Occipital lobe (tissue), 3 donors: ENCODE data around the gene HDAC5. TPM values are rescaled to one million over a fixed set of nuclear protein-coding genes. Genes with fewer than 3 reads are reported as not detected.

Experiments used
- DNase-seq: peaks from one replicate; lab custom pipeline; 2025; lab: John Stamatoyannopoulos, UW
- small RNA-seq: library from RNA; depleted of rRNA; stranded (forward); fragments of <200 nt; gene quantifications from one replicate; pipeline ENCODE3, GENCODE V24; 2014
- total RNA-seq: library from RNA; depleted of rRNA; stranded (reverse); fragments of >200 nt; gene quantifications from one replicate; pipeline ENCODE4 v1.2.3, GENCODE V29; 2014

Gene HDAC5
- total RNA-seq, 1 donor from 2014 or later = 101 TPM

- DNase-seq = no peak
Measured at GRCh38 chr17:44033861-44034408, 89.5 kb downstream of the HDAC5 start.

GRCh38 chr17:44030482-44030881 is 93.0 kb downstream of the HDAC5 start:
- no peak for DNase-seq

- DNase-seq = no peak
Measured at GRCh38 chr17:44029736-44030135, 93.7 kb downstream of the HDAC5 start.

Small RNA genes lying within 50 kb of the gene (small RNA-seq; reads per million reads assigned to genes)
- gene RNU6-131P = not detected

Other genes with a start within 250 kb of the HDAC5 start
- gene MPP2, start 216.1 kb downstream of the HDAC5 start, total RNA-seq = 14.2 TPM
- gene PPY, start 181.2 kb downstream of the HDAC5 start, total RNA-seq = not detected
- not detected for gene PYY, start 169.7 kb downstream of the HDAC5 start, total RNA-seq
- gene NAGS, start 119.0 kb downstream of the HDAC5 start, total RNA-seq = 0.78 TPM
- 36.3 TPM for gene TMEM101, start 108.7 kb downstream of the HDAC5 start, total RNA-seq
- 22.8 TPM for gene LSM12, start 57.0 kb downstream of the HDAC5 start, total RNA-seq
- gene G6PC3, start 52.9 kb downstream of the HDAC5 start, total RNA-seq = 11.4 TPM
- 0.78 TPM for gene HROB, start 18.3 kb upstream of the HDAC5 start, total RNA-seq
- not detected for gene ASB16, start 47.1 kb upstream of the HDAC5 start, total RNA-seq
- gene TMUB2, start 63.3 kb upstream of the HDAC5 start, total RNA-seq = 26.0 TPM
- gene ATXN7L3, start 76.2 kb upstream of the HDAC5 start, total RNA-seq = 66.0 TPM
- 73.3 TPM for gene UBTF, start 96.0 kb upstream of the HDAC5 start, total RNA-seq
- 5.8 TPM for gene SLC4A1, start 144.5 kb upstream of the HDAC5 start, total RNA-seq
- gene RUNDC3A, start 185.0 kb upstream of the HDAC5 start, total RNA-seq = 79.1 TPM
- 22.5 TPM for gene SLC25A39, start 201.2 kb upstream of the HDAC5 start, total RNA-seq
- 32.3 TPM for gene GRN, start 221.7 kb upstream of the HDAC5 start, total RNA-seq
- gene FAM171A2, start 240.2 kb upstream of the HDAC5 start, total RNA-seq = 60.8 TPM